ENCODE data around the gene ANXA8. TPM values are rescaled to one million over a fixed set of nuclear protein-coding genes. Genes with fewer than 3 reads are reported as not detected.

ANXA8 gene
- total RNA-seq, 4 donors from 2014 or later: 1.1 TPM; not detected in 3

GRCh38 chr10:47456079-47456785, 27.7 kb downstream of the ANXA8 start:
- TF ChIP-seq, protein P1, sequence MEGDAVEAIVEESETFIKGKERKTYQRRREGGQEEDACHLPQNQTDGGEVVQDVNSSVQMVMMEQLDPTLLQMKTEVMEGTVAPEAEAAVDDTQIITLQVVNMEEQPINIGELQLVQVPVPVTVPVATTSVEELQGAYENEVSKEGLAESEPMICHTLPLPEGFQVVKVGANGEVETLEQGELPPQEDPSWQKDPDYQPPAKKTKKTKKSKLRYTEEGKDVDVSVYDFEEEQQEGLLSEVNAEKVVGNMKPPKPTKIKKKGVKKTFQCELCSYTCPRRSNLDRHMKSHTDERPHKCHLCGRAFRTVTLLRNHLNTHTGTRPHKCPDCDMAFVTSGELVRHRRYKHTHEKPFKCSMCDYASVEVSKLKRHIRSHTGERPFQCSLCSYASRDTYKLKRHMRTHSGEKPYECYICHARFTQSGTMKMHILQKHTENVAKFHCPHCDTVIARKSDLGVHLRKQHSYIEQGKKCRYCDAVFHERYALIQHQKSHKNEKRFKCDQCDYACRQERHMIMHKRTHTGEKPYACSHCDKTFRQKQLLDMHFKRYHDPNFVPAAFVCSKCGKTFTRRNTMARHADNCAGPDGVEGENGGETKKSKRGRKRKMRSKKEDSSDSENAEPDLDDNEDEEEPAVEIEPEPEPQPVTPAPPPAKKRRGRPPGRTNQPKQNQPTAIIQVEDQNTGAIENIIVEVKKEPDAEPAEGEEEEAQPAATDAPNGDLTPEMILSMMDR (IDR thresholded peaks at IDR 0.05; ENCODE audit: low read depth): no peak

DNA sequence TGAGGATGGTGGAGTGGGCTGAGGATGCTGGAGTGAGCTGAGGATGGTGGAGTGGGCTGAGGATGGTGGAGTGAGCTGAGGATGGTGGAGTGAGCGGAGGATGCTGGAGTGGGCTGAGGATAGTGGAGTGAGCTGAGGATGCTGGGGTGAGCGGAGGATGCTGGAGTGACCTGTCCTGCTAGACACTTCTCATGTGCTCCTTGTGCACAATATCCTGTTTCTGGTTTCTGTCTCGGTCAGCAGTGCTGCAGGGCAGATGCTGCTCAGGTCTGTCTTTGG, 29.2 kb downstream of the ANXA8 start:
- TF ChIP-seq, protein P1 (IDR thresholded peaks at IDR 0.05; ENCODE audit: low read depth): no peak

DNA sequence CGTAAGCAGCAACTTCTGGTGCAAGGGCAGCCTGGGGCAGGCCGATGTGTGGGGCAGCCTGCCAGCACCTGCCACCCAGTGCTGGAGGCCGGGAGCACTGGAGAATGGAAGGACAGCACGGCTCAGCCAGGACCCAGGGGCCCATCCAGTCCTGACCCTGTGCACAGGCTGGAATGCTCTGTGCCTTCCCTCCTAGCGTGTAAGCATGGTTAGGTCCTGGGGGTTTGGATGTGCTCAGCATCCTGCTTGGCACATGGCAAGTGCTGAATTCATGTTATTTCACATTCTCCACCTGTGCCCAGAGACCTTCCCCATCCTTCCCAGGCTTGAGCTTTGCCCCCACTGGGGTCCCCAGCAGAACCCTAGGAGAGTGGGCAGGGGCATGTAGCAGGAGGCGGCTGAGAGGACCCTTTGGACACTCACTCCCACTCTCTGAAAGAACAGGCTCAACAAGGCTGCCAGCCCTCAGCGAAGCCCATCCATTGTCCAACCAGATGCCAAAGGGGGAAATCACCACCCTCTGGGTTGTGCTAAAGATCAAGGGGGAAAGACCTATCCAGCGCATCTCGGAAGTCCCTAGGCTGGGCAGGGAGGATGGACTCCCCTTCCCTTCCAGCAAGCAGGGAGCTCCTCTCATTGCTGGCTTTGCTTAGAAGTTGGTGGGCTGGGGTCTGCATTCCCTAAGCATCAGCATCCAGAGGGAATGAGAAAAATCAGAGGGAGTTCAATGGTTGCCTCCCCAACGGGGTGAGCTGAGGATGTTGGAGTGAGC, 29.7 kb downstream of the ANXA8 start:
- TF ChIP-seq, protein P1 (IDR thresholded peaks at IDR 0.05; ENCODE audit: low read depth): no peak

GRCh38 chr10:47453141-47454007, 30.5 kb downstream of the ANXA8 start:
- TF ChIP-seq, protein P1 (IDR thresholded peaks at IDR 0.05; ENCODE audit: low read depth): no peak

DNA sequence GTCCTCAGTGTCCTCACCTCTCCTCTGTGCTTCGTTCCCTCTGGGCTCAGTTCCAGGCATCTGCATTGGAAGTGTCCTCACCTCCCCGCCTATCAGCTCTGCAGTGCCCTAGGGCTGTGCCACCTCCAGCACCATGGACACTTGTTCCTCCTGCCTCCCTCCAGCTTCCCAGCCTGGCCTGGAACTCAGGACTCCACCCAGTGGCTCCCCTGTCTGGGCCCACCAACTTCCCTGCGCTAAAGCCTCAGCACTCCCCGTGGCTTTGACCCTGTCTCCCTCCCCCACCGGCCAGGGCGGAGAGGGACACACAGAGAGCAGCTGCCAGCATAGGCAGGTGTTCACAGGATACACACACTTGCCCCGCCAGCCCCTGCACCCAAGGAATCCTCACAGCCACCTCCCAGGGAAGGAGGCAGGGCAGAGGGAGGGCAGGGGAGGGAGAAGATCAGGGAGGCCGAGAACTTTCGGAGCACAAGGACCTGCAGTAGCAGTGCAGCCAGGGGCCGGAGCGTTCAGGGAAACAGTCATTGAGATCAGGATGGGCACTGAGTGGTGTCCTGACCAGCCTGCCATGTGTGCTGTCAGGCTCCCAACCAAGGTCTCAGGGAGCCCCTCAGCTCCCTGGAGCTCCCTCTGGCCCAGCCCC, 31.3 kb downstream of the ANXA8 start:
- TF ChIP-seq, protein P1 (IDR thresholded peaks at IDR 0.05; ENCODE audit: low read depth): no peak

DNA sequence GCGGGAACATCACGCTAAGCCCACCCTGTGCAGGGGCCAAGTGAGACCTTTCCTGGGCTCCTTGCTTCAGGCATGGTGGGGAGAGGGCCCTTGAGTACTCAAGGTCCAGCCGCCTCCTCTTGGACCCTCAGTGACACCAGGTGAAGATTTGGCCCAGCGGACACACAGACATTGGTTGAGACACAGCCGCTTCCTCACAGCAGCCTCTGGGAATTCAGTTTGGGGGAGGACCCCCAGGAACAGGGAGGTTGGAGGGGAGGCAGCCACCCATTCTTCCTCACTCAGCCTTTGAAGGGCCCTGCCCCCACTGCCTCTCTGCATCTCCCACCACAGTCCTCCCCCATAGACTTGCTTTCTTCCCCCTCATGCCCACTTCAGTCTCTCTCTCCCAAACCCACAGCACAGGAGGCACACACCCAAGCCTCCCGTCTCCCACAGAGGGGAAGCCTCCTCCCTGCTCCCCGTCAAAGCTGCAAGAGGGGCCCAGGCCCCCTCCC, 31.9 kb downstream of the ANXA8 start:
- TF ChIP-seq, protein P1 (IDR thresholded peaks at IDR 0.05; ENCODE audit: low read depth): no peak
